Fibroblast of skin of right quadriceps (primary cell): ENCODE measurements around the gene GPR89A.
"Not testable (repeated sequence)": the region's sequence is repeated elsewhere in the genome, so short reads cannot be mapped to it uniquely, and the experiment has no call there.

Experiments
- DNase-seq: peaks from one replicate; pipeline ENCODE4 v3.0.0-alpha.2; 2013

GPR89A gene

GRCh38 chr1:145607833-145608733, at the start of gene GPR89A:
Gene GPR89A, plus strand, starts transcription at chr1:145607988. Its CDS starts 146 bp downstream, at chr1:145608134.
- peak; percentile 90 for DNase-seq

GRCh38 chr1:145586820-145587219, 21.0 kb upstream of the GPR89A start:
- not testable (repeated sequence) for DNase-seq

GRCh38 chr1:145590806-145591205, 17.0 kb upstream of the GPR89A start:
- not testable (repeated sequence) for DNase-seq

GRCh38 chr1:145592347-145592746, 15.4 kb upstream of the GPR89A start:
- not testable (repeated sequence) for DNase-seq

GRCh38 chr1:145595421-145595820, 12.4 kb upstream of the GPR89A start:
- peak; percentile 29 for DNase-seq

GRCh38 chr1:145596236-145596635, 11.6 kb upstream of the GPR89A start:
- DNase-seq, result not testable (repeated sequence)

- DNase-seq, result not testable (repeated sequence)
Observed at GRCh38 chr1:145599426-145599825, 8.4 kb upstream of the GPR89A start.

- DNase-seq, result no peak
Observed at GRCh38 chr1:145601593-145601992, 6.2 kb upstream of the GPR89A start.

GRCh38 chr1:145606840-145607239, 948 bp upstream of the GPR89A start:
- DNase-seq, result not testable (repeated sequence)

- DNase-seq, result not testable (repeated sequence)
Observed at GRCh38 chr1:145607289-145607688, 499 bp upstream of the GPR89A start.

- DNase-seq, result not testable (repeated sequence)
Observed at GRCh38 chr1:145610744-145611143, 3.0 kb downstream of the GPR89A start.

GRCh38 chr1:145620073-145620472, 12.3 kb downstream of the GPR89A start:
- DNase-seq, result not testable (repeated sequence)

- DNase-seq, result not testable (repeated sequence)
Observed at GRCh38 chr1:145622177-145622576, 14.4 kb downstream of the GPR89A start.

GRCh38 chr1:145636237-145636636, 28.4 kb downstream of the GPR89A start:
- not testable (repeated sequence) for DNase-seq

- DNase-seq, result not testable (repeated sequence)
Observed at GRCh38 chr1:145641886-145642285, 34.1 kb downstream of the GPR89A start.

- DNase-seq, result not testable (repeated sequence)
Observed at GRCh38 chr1:145643990-145644389, 36.2 kb downstream of the GPR89A start.

- not testable (repeated sequence) for DNase-seq
Observed at GRCh38 chr1:145656245-145656943, 48.6 kb downstream of the GPR89A start.

- not testable (repeated sequence) for DNase-seq
Observed at GRCh38 chr1:145662502-145662901, 54.7 kb downstream of the GPR89A start.

- not testable (repeated sequence) for DNase-seq
Observed at GRCh38 chr1:145665015-145665414, 57.2 kb downstream of the GPR89A start.

GRCh38 chr1:145670995-145671745, 63.4 kb downstream of the GPR89A start:
- not testable (repeated sequence) for DNase-seq

- not testable (repeated sequence) for DNase-seq
Observed at GRCh38 chr1:145673217-145673616, 65.4 kb downstream of the GPR89A start.

- not testable (repeated sequence) for DNase-seq
Observed at GRCh38 chr1:145684858-145685257, 77.1 kb downstream of the GPR89A start.

GRCh38 chr1:145686078-145686477, 78.3 kb downstream of the GPR89A start:
- not testable (repeated sequence) for DNase-seq
